Ishikawa (cell line): ENCODE data around the gene MAL.

Experiments used
- MAX ChIP-seq: IDR thresholded peaks from 2 replicates; pipeline ENCODE4 v1.6.1; 2012
- TEAD4 ChIP-seq: IDR thresholded peaks from 2 replicates; pipeline ENCODE4 v1.6.1; 2012

- TF ChIP-seq MAX (no peak), TEAD4 (no peak)
Observed at GRCh38 chr2:95048825-95049682, 23.5 kb downstream of the MAL start.
